Measurements from ENCODE around the gene SLC38A8. TPM values are rescaled to one million over a fixed set of nuclear protein-coding genes. Genes with fewer than 3 reads are reported as not detected.

Gene SLC38A8
- total and polyA plus RNA-seq, 9 donors: not detected

- Histone ChIP-seq H3K27ac (ENCODE audit: low read length) (no peak overlapping the region), H3K9me3 (replicated peaks; ENCODE audit: control insufficient read depth, low read depth, low read length) (peaks cover 8% of the 10 kb centered on the region), H3K27me3 (ENCODE audit: control insufficient read depth, insufficient read depth, low read length) (peaks cover 28% of the 10 kb centered on the region), H3K4me1 (ENCODE audit: control insufficient read depth, insufficient read depth, low read length) (no peaks in the 10 kb centered on the region), H3K4me3 (ENCODE audit: low read length) (no peak overlapping the region), H3K36me3 (ENCODE audit: control insufficient read depth, insufficient read depth, low read length) (no peaks in the 10 kb centered on the region)
- WGBS (ENCODE audit: insufficient coverage): 73% methylated on average over 19 of the region's 22 CpGs
- DNase-seq: no peak
These were observed 68.8 kb downstream of the SLC38A8 start for GRCh38 chr16:83973581-83974385.

DNA sequence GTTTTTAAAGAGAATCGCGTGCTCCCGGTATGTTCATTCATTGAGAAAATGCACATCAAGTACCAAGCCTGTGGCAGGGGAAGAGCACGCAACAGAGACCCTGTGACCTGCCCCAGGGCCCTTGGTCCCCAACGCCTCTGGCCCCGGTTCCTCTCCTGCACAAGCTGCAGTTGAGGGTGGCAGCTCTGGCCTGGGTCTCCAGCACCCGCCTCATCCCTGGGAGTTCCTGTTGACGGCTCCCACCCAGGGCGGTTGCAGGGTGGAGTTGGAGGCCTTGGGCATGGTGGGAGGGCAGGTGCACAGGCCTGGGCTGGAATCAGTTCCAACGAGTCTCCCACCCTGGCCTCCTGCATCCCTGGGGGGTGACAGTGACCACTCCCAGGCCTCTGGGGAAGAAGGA lies 69.5 kb downstream of the SLC38A8 start:
- no peak for DNase-seq
- WGBS (ENCODE audit: insufficient coverage): 83% methylated on average over 10 of the region's 10 CpGs
- H3K27ac ChIP-seq (ENCODE audit: low read length): no peak overlapping the region
- no peaks in the 10 kb centered on the region for H3K4me1 ChIP-seq (ENCODE audit: control insufficient read depth, insufficient read depth, low read length)
- H3K4me3 ChIP-seq (ENCODE audit: low read length): no peak overlapping the region
- H3K9me3 ChIP-seq (replicated peaks; ENCODE audit: control insufficient read depth, low read depth, low read length): peaks cover 1% of the 10 kb centered on the region
- H3K36me3 ChIP-seq (ENCODE audit: control insufficient read depth, insufficient read depth, low read length): no peaks in the 10 kb centered on the region
- peaks cover 28% of the 10 kb centered on the region for H3K27me3 ChIP-seq (ENCODE audit: control insufficient read depth, insufficient read depth, low read length)

DNA sequence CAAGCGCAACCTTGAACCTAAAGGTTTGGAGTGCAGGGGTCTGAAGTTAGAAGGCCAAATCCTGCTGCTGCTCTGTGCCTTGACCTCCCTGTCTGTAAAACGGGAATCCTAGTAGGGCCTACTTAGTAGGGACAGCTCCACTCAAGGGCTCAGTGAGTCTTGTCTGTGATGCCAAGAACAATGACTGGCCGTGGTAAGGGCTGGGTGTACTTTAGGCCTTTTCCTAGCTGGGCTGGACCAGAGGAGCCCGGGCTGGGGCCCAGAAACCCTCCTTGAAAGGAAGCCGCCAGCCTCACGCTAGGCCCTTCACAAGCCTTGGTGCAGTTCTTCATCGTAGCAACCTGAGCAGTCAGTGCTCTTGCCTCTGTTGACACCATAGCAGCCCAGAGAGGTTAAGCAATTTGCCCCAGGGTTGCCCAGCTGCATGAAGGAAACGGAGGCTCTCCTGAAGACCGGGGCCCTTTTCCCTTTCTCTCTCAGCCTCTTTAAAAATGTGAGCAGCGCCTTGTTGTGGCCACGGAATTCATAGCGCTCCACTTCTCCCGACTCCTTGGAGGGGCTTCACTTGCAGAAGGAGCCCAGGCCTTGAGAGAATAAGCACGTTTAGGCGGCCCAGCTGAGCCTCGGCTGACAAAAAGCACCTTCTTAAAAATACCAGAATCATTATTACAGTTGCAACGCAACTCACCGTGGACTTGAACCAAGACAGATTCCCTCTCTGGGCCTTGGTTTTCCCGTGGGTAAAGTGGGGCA lies 70.2 kb downstream of the SLC38A8 start:
- no peaks in the 10 kb centered on the region for H3K36me3 ChIP-seq (ENCODE audit: control insufficient read depth, insufficient read depth, low read length)
- WGBS (ENCODE audit: insufficient coverage): 81% methylated on average over 13 of the region's 19 CpGs

DNA sequence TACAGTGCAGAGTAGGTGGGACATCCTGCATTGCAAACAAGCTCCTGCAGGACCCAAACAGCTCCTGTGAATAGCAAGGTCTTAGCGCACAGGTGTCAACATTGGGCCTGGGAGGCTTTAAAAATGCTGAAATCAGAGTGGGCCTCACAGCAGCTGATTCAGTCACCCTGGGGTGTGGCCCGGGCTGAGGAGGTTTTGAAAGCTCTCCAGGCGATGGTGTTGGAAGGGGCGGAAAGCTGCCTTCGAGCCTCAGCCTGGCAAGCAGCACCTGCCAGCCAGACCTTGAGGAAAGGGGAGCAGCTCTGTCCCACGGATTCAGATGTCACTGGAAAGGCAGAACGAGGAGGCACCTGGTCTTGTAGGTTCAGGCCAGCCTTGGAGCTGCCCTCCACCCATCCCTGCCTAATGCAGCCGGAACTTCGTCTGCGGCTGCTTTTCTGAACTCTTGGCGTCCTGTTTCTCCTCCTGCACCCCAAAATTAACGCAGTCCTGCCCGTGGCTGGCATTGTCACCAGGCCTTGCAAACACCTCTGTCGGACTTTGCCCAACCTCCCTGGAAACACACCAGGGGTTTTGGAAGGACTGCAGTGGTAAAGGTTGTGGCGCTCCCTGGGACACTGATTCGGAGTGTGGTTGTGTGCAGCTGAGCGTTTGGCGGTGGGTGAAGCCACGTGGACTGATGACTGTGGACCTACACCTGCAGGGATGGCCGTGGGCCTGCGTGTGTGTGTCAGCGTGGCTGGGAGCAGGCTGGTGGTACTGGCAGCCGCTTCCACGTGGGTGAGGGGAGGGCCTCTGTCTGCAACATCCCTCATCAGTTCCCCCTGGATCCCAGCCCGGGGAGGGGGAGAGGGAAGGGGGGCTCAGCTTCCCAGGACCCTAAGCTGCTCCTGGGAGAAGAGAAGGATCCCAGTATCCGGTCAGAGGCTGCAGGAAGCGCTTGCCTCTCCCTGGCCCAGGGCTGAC lies 71.1 kb downstream of the SLC38A8 start:
- H3K36me3 ChIP-seq (ENCODE audit: control insufficient read depth, insufficient read depth, low read length): no peaks in the 10 kb centered on the region
- no peak overlapping the region for H3K27ac ChIP-seq (ENCODE audit: low read length)
- H3K27me3 ChIP-seq (ENCODE audit: control insufficient read depth, insufficient read depth, low read length): peaks cover 31% of the 10 kb centered on the region
- no peak overlapping the region for H3K4me3 ChIP-seq (ENCODE audit: low read length)
- no peak for DNase-seq
- no peaks in the 10 kb centered on the region for H3K9me3 ChIP-seq (replicated peaks; ENCODE audit: control insufficient read depth, low read depth, low read length)
- no peaks in the 10 kb centered on the region for H3K4me1 ChIP-seq (ENCODE audit: control insufficient read depth, insufficient read depth, low read length)
- 56% methylated on average over 18 of the region's 27 CpGs for WGBS (ENCODE audit: insufficient coverage)

More for the DNA sequence above, 70.2 kb downstream of the SLC38A8 start:
- no peak for DNase-seq
- no peak overlapping the region for H3K27ac ChIP-seq (ENCODE audit: low read length)
- no peaks in the 10 kb centered on the region for H3K9me3 ChIP-seq (replicated peaks; ENCODE audit: control insufficient read depth, low read depth, low read length)
- H3K4me3 ChIP-seq (ENCODE audit: low read length): no peak overlapping the region
- peaks cover 31% of the 10 kb centered on the region for H3K27me3 ChIP-seq (ENCODE audit: control insufficient read depth, insufficient read depth, low read length)
- H3K4me1 ChIP-seq (ENCODE audit: control insufficient read depth, insufficient read depth, low read length): no peaks in the 10 kb centered on the region

DNA sequence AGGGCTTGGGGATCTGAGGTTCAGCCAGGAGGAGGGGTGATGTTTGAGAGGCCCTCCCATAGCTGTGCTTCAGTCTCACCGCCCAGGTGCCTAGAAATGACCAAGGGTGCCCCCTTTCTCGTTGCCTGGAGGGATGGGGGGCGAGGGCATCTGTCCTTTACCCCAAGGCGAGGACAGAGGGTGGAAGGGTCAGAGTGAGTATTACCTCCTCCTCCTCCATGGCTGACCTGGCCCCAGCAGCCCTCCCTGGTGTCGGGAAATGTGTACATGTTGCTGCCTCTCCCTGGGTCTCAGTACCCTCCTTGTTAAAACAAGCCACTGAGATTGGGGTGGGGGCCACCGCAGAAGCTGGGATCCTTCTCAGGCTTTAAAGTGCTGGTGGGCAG lies 72.2 kb downstream of the SLC38A8 start:
- no peak overlapping the region for H3K27ac ChIP-seq (ENCODE audit: low read length)
- DNase-seq: no peak

DNA sequence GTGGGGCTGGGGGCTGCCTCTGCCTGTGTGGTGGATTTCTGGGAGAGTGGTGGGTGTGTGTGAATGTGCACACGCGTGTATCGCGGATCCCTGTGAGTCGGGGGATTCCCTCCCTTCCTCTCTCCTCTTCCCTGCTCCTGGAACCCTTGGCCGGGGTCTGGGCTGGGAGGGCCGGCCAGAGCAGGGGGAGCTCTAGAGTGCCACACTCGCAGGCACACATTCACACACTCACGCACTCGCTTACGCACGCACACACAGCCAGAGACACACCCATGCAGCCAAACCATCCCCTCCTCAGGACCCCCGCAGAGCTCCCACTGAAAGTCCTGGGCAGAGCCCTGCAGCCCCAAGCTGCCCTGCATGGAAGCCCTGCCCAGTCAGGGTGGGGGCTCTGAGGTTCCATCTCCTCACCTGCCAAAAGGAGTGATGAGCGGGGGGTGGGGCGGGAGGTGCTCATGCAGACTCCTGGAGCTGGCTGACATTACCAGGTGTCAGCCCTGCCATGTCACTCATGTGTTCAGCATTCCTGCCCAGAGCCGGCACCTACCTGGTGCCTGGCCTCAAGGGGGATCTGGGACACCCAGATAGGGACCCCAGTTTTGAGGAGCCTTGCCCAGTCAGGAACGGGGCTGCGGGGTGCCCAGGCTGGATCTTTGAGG lies 72.7 kb downstream of the SLC38A8 start:
- H3K4me1 ChIP-seq (ENCODE audit: control insufficient read depth, insufficient read depth, low read length): no peaks in the 10 kb centered on the region
- no peak overlapping the region for H3K4me3 ChIP-seq (ENCODE audit: low read length)
- 33% methylated on average over 8 of the region's 18 CpGs for WGBS (ENCODE audit: insufficient coverage)
- H3K27ac ChIP-seq (ENCODE audit: low read length): no peak overlapping the region
- peaks cover 31% of the 10 kb centered on the region for H3K27me3 ChIP-seq (ENCODE audit: control insufficient read depth, insufficient read depth, low read length)
- H3K36me3 ChIP-seq (ENCODE audit: control insufficient read depth, insufficient read depth, low read length): no peaks in the 10 kb centered on the region
- no peaks in the 10 kb centered on the region for H3K9me3 ChIP-seq (replicated peaks; ENCODE audit: control insufficient read depth, low read depth, low read length)
- DNase-seq: no peak

More for the DNA sequence above, 72.2 kb downstream of the SLC38A8 start:
- no peak overlapping the region for H3K4me3 ChIP-seq (ENCODE audit: low read length)
- H3K4me1 ChIP-seq (ENCODE audit: control insufficient read depth, insufficient read depth, low read length): no peaks in the 10 kb centered on the region
- no peaks in the 10 kb centered on the region for H3K36me3 ChIP-seq (ENCODE audit: control insufficient read depth, insufficient read depth, low read length)
- WGBS (ENCODE audit: insufficient coverage): 86% methylated on average over 1 of the region's 6 CpGs
- no peaks in the 10 kb centered on the region for H3K9me3 ChIP-seq (replicated peaks; ENCODE audit: control insufficient read depth, low read depth, low read length)
- H3K27me3 ChIP-seq (ENCODE audit: control insufficient read depth, insufficient read depth, low read length): peaks cover 31% of the 10 kb centered on the region

DNA sequence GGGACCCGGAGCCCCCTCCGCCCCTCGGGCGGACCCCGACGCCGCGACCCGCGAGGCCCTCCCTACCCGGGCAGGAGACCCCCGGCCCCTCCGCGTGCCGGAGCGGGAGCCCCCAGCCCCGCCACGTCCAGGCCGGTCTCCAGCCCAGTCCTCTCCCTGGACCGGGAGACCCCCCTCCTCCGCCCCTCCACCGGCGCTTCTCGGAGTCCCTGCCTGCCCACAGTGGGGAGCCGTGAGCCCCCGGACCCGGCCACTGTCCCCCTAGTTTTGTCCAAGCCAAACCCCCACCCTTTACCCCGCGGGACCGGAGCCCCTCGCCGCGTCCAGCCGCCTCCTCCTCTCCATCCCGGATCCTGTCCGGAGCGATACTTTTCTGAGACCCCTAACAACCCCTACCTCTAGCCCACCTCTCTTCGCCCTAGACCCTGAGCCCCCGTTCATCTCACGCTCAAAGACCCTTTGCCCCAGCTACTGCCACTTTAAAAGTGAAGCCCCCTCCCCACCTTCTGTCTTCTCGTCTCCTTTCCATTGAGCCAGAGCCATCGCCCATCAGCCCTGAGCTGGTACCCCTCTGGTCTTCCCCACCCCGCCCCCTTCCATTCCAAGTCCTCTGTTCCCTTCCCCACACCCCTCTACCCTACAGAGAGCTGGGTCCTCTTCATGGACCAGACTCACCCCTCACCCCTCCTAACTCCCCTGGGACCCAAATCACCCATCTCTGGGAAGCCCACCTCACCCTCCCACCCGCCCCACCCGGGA lies 73.5 kb downstream of the SLC38A8 start:
- no peaks in the 10 kb centered on the region for H3K4me1 ChIP-seq (ENCODE audit: control insufficient read depth, insufficient read depth, low read length)
- 2% methylated on average over 43 of the region's 45 CpGs for WGBS (ENCODE audit: insufficient coverage)
- H3K4me3 ChIP-seq (ENCODE audit: low read length): no peak overlapping the region
- H3K27me3 ChIP-seq (ENCODE audit: control insufficient read depth, insufficient read depth, low read length): peaks cover 31% of the 10 kb centered on the region
- no peaks in the 10 kb centered on the region for H3K36me3 ChIP-seq (ENCODE audit: control insufficient read depth, insufficient read depth, low read length)
- no peak for DNase-seq
- no peaks in the 10 kb centered on the region for H3K9me3 ChIP-seq (replicated peaks; ENCODE audit: control insufficient read depth, low read depth, low read length)
- H3K27ac ChIP-seq (ENCODE audit: low read length): no peak overlapping the region

- no peaks in the 10 kb centered on the region for H3K9me3 ChIP-seq (replicated peaks; ENCODE audit: control insufficient read depth, low read depth, low read length)
- H3K4me3 ChIP-seq (ENCODE audit: low read length): no peak overlapping the region
- WGBS (ENCODE audit: insufficient coverage): under 1% methylated on average over 69 of the region's 87 CpGs
- H3K4me1 ChIP-seq (ENCODE audit: control insufficient read depth, insufficient read depth, low read length): no peaks in the 10 kb centered on the region
- no peak overlapping the region for H3K27ac ChIP-seq (ENCODE audit: low read length)
- peaks cover 31% of the 10 kb centered on the region for H3K27me3 ChIP-seq (ENCODE audit: control insufficient read depth, insufficient read depth, low read length)
- no peak for DNase-seq
- no peaks in the 10 kb centered on the region for H3K36me3 ChIP-seq (ENCODE audit: control insufficient read depth, insufficient read depth, low read length)
These were observed 74.2 kb downstream of the SLC38A8 start for GRCh38 chr16:83968306-83968851.

GRCh38 chr16:83967838-83968305 lies 74.7 kb downstream of the SLC38A8 start, which contains the start of gene NECAB2:
TSS of gene NECAB2 (plus strand) at chr16:83968244. CDS start at chr16:83968649, 405 bp downstream.
- DNase-seq: peak; percentile 49

More at GRCh38 chr16:83967838-83968305, 74.7 kb downstream of the SLC38A8 start, which contains the start of gene NECAB2:
- Histone ChIP-seq H3K4me1 (ENCODE audit: control insufficient read depth, insufficient read depth, low read length) (no peaks in the 10 kb centered on the region), H3K4me3 (ENCODE audit: low read length) (no peak within 1 kb of the TSS), H3K9me3 (replicated peaks; ENCODE audit: control insufficient read depth, low read depth, low read length) (no peaks in the 10 kb centered on the region), H3K36me3 (ENCODE audit: control insufficient read depth, insufficient read depth, low read length) (no peaks in the 10 kb centered on the region), H3K27me3 (ENCODE audit: control insufficient read depth, insufficient read depth, low read length) (peaks cover 31% of the 10 kb centered on the region), H3K27ac (ENCODE audit: low read length) (no peak within 1 kb of the TSS)
- 18% methylated on average over 20 of the region's 35 CpGs for WGBS (ENCODE audit: insufficient coverage)

All from muscle of leg (tissue), 11 donors.